Esophagus squamous epithelium (tissue), 5 donors: ENCODE data around the gene RAMP3. TPM values are rescaled to one million over a fixed set of nuclear protein-coding genes. Genes with fewer than 3 reads are reported as not detected.

Source experiments
- DNase-seq: peaks from one replicate; lab custom pipeline; 2025; lab: John Stamatoyannopoulos, UW
- H3K27ac ChIP-seq, 4 donors: fragments of 200-600 bp; sonication (generic); one replicate each; pipeline ENCODE4 v1.5.1; 2016 to 2019; ENCODE audit warnings: mild to moderate bottlenecking in 1 of 4
- H3K27me3 ChIP-seq, 4 donors: fragments of 200-600 bp; sonication (generic); 1 replicate in 3 of 4; 2 replicates in 1 of 4; pipeline versions ENCODE4 v1.5.1 to v1.6.0; 2017 to 2021; ENCODE audit warnings: antibody characterized with exemption in 1 of 4
- H3K36me3 ChIP-seq, 3 donors: fragments of 200-600 bp; sonication (generic); one replicate each; pipeline ENCODE4 v1.5.1; 2016 to 2019
- H3K4me1 ChIP-seq, 3 donors: fragments of 200-600 bp; sonication (generic); one replicate each; pipeline ENCODE4 v1.5.1; 2017 to 2019
- H3K4me3 ChIP-seq, 4 donors: fragments of 200-600 bp; sonication (generic); 1 replicate in 3 of 4; 2 replicates in 1 of 4; pipeline ENCODE4 v1.5.1; 2016 to 2019; ENCODE audit warnings: mild to moderate bottlenecking in 2 of 4, moderate library complexity in 1 of 4
- H3K9me3 ChIP-seq, 3 donors: fragments of 200-600 bp; sonication (generic); one replicate each; pipeline ENCODE4 v1.5.1; 2016 to 2019
- POLR2A ChIP-seq, 4 donors: fragments of 450-650 bp; IDR thresholded peaks; one replicate each; pipeline ENCODE4 v1.6.1; 2017; ENCODE audit warnings: antibody characterized with exemption in 4 of 4, mild to moderate bottlenecking in 4 of 4, moderate library complexity in 3 of 4
- WGBS, 2 donors: methylation state at CpG; one replicate each; pipeline ENCODE4 v1.1.5; 2018; 5-methylcytosine and 5-hydroxymethylcytosine counted together
- intact Hi-C: fragments of 100-400 bp; cut with DNase I; formaldehyde crosslinking; loops from one replicate; pipeline ENCODE4 v1.15.0; 2022
- total RNA-seq, 4 donors: library from RNA; depleted of rRNA; stranded (reverse); fragments of >200 nt; gene quantifications; one replicate each; pipeline ENCODE4 v1.1.0, GENCODE V29; 2016
- TF ChIP-seq, protein P1 (sequence below), 6 experiments: fragments of 450-650 bp in 4 of 6; fragments of 200-600 bp in 2 of 6; sonication (generic) in 2 of 6; IDR thresholded peaks; one replicate each; pipeline ENCODE4 v1.5.1; 2016 to 2019; ENCODE audit warnings: antibody characterized with exemption in 6 of 6, mild to moderate bottlenecking in 4 of 6, moderate library complexity in 4 of 6
- donor health status: DM: yes; HTN: yes; CAD: no.

The RAMP3 gene
- total RNA-seq, 4 donors from 2014 or later: 7.1 to 35.9 (median 13.2) TPM

DNA sequence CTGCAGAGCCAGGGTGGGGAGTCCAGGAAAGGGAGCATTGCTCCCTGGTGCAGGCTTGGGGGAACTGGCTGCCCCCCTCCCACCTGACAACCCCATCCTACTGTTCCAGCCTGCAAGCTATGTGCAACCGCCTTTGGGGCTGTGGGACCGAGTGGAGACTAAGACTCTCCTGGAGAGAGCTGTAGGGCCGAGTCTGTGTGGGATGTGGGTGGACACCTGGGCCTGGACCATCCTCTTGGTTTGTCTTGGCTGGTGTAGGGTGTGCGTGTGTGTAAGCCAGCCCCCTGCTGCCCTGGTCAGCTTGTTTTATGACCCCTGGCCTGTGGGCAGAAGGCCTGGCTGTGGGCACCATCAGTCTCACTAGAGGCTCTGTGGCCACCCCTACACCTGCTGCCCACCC lies 1.6 kb upstream of the RAMP3 start:
- intact Hi-C loops: loop anchor here (2.0 kb wide), 1 partner anchor 105 kb away; no protein-coding TSS in a partner anchor
- H3K27me3 ChIP-seq: peaks cover 0 to 36% (median 0%) of the 10 kb centered on the region in 4 donors
- no peak overlapping the region for H3K27ac ChIP-seq
- H3K4me1 ChIP-seq: peaks cover 4 to 19% (median 11%) of the 10 kb centered on the region in 3 donors
- DNase-seq: no peak
- TF ChIP-seq, protein P1, sequence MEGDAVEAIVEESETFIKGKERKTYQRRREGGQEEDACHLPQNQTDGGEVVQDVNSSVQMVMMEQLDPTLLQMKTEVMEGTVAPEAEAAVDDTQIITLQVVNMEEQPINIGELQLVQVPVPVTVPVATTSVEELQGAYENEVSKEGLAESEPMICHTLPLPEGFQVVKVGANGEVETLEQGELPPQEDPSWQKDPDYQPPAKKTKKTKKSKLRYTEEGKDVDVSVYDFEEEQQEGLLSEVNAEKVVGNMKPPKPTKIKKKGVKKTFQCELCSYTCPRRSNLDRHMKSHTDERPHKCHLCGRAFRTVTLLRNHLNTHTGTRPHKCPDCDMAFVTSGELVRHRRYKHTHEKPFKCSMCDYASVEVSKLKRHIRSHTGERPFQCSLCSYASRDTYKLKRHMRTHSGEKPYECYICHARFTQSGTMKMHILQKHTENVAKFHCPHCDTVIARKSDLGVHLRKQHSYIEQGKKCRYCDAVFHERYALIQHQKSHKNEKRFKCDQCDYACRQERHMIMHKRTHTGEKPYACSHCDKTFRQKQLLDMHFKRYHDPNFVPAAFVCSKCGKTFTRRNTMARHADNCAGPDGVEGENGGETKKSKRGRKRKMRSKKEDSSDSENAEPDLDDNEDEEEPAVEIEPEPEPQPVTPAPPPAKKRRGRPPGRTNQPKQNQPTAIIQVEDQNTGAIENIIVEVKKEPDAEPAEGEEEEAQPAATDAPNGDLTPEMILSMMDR (IDR thresholded peaks at IDR 0.05): no peak
- TF ChIP-seq POLR2A (IDR thresholded peaks at IDR 0.05): no peak
- H3K4me3 ChIP-seq: no peak overlapping the region
- no peaks in the 10 kb centered on the region for H3K36me3 ChIP-seq
- 100% methylated on average over 1 of the region's 4 CpGs; no CpG with 5 or more reads in 1 of the 2 donors for WGBS, 2 donors
- no peaks in the 10 kb centered on the region for H3K9me3 ChIP-seq

DNA sequence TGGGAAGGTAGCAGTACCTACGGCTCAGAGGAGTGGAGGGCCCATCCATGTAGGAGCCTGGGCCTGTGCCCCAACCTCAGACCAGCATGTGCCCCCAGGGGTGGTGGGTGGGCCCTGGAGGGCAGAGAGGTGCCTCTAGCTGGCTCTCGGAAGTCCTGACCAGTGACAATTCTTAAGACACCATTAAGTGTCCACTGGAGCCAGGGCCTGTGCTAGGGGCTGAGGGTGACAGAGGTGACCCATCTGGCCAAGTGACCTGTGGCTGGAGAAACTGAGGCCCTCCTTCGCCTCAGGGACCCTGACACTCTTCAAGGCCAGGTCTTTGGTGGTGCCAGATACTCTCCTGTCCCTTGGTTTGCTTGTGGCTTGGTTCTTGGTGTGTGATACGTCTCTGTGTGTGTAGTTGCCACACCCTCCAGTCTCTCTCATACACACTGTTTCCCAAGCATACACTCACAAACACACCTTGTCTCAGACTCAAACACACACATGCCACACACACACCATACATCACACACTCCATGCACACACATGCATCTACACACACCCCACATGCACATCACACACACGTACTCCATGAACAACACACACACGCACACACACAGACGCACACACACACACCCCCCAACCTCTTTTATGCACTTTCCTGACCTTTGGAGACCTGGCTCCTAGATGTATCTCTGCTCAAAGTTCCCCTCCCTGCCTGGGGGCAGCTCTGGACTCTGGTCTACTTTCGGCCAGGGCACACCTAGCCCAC lies 897 bp upstream of the RAMP3 start:
- H3K9me3 ChIP-seq: no peaks in the 10 kb centered on the region
- peak overlapping the region in 3 of 4 donors; percentile 32 to 67 (median 49) for H3K4me3 ChIP-seq
- H3K36me3 ChIP-seq: no peaks in the 10 kb centered on the region
- no peak for DNase-seq
- intact Hi-C loops: no loop called here
- H3K27me3 ChIP-seq: peaks cover 0 to 36% (median 0%) of the 10 kb centered on the region in 4 donors
- no peak overlapping the region for H3K27ac ChIP-seq
- 75% methylated on average over 6 to 8 of the region's 8 CpGs for WGBS, 2 donors
- TF ChIP-seq POLR2A (IDR thresholded peaks at IDR 0.05): no peak
- TF ChIP-seq, protein P1 (IDR thresholded peaks at IDR 0.05): no peak
- H3K4me1 ChIP-seq: peaks cover 4 to 19% (median 11%) of the 10 kb centered on the region in 3 donors

DNA sequence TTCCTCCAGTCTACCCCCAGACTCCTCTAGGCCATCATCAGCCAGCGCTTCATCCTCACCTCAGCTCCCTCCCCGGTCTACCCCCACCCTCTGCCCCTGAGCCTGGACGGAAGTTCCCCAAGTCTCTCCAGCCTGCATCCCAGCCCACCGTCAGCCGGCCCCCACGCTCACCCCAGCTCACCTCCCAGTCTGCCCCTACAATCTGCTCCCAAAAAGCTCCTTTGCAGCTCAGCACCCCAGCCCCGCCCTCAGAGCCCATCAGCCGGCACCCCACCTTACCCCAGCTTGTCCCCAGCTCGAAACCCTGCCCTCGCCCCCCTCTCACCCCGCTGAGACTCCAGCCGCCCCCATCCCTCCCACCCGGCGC lies 322 bp upstream of the RAMP3 start:
- H3K9me3 ChIP-seq: no peaks in the 10 kb centered on the region
- TF ChIP-seq, protein P1 (IDR thresholded peaks at IDR 0.05): no peak
- no peak for TF ChIP-seq POLR2A (IDR thresholded peaks at IDR 0.05)
- peaks cover 4 to 19% (median 11%) of the 10 kb centered on the region in 3 donors for H3K4me1 ChIP-seq
- WGBS, 2 donors: 14 to 32% methylated on average over 3 to 9 of the region's 14 CpGs
- H3K4me3 ChIP-seq: peak overlapping the region; percentile 25 to 67 (median 40)
- intact Hi-C loops: no loop called here
- H3K27ac ChIP-seq: peak overlapping the region in 2 of 4 donors; percentile 18 to 68
- no peak for DNase-seq
- peaks cover 0 to 36% (median 0%) of the 10 kb centered on the region in 4 donors for H3K27me3 ChIP-seq
- no peaks in the 10 kb centered on the region for H3K36me3 ChIP-seq

DNA sequence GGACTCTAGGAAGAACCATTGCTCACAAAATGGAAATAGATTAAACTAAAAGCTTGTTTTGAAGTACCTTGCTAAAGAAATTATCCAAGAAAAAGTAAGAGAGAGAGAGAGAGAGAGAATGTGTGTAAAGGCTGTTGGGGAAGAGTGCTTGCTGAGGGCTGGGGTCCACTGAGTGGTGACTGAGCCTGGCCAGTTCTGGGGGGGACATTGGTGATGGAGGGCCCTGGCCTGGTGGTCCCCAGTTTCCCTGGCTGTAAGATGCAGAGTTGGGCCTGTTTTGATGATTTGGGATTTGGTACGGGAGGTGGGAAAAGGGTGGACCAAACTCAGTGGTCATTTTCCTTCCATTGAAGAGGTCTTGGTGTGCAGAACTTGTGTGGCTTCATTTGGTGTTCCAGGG lies 880 bp downstream of the RAMP3 start:
- Histone ChIP-seq H3K36me3 (no peaks in the 10 kb centered on the region), H3K27me3 (peaks cover 0 to 36% (median 0%) of the 10 kb centered on the region in 4 donors), H3K4me1 (peaks cover 4 to 19% (median 11%) of the 10 kb centered on the region in 3 donors), H3K27ac (peak overlapping the region in 2 of 4 donors; percentile 68), H3K4me3 (peak overlapping the region; percentile 25 to 67 (median 40)), H3K9me3 (no peaks in the 10 kb centered on the region)
- no peak for DNase-seq
- no peak for TF ChIP-seq POLR2A (IDR thresholded peaks at IDR 0.05)
- TF ChIP-seq, protein P1 (IDR thresholded peaks at IDR 0.05): no peak
- 86 to 92% methylated on average over 1 of the region's 1 CpG for WGBS, 2 donors
- intact Hi-C loops: no loop called here

DNA sequence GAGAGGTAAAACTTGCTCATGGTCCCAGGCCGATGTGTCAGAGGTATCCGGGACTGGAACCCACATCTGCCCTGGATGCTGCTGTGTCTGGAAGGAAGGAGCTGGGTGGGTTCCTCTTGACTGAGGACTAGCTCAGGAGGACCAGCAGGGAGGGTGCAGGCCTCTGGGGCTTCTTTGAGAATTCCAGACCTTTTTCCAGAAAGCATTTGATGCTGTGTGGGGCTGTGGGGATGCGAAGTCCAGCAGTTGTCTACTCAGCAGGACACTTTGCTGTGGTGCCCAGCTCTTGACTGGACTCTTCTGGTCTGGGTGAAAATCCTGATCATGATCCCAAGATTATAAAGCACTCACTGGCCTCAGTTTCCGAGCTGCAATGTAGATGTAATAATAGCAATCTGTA lies 1.7 kb downstream of the RAMP3 start:
- no peaks in the 10 kb centered on the region for H3K9me3 ChIP-seq
- no peaks in the 10 kb centered on the region for H3K36me3 ChIP-seq
- H3K4me3 ChIP-seq: peak overlapping the region in 2 of 4 donors; percentile 49 to 67
- DNase-seq: no peak
- intact Hi-C loops: no loop called here
- WGBS, 2 donors: 86 to 100% methylated on average over 2 of the region's 4 CpGs
- peak overlapping the region in 2 of 4 donors; percentile 9 to 13 for H3K27ac ChIP-seq
- H3K27me3 ChIP-seq: peaks cover 0 to 36% (median 0%) of the 10 kb centered on the region in 4 donors
- H3K4me1 ChIP-seq: peaks cover 4 to 19% (median 11%) of the 10 kb centered on the region in 3 donors
- TF ChIP-seq, protein P1 (IDR thresholded peaks at IDR 0.05): no peak
- TF ChIP-seq POLR2A (IDR thresholded peaks at IDR 0.05): no peak
